Retinal pigment epithelial cell (primary cell): ENCODE measurements around the gene SBK3.

Source experiments
- DNase-seq: peaks from one replicate; pipeline ENCODE4 v3.0.0-alpha.2; 2010; ENCODE audit warnings: low read depth
- H3K4me3 ChIP-seq: 2 replicates; pipeline ENCODE4 v1.5.1; 2011; ENCODE audit warnings: mild to moderate bottlenecking, low read length, control low read depth, moderate library complexity
- TF ChIP-seq, protein P1 (sequence below): conservative IDR thresholded peaks from 2 replicates; pipeline ENCODE4 v1.5.1; 2011; ENCODE audit warnings: low read depth, low read length, control low read depth, inconsistent platforms

The SBK3 gene

DNA sequence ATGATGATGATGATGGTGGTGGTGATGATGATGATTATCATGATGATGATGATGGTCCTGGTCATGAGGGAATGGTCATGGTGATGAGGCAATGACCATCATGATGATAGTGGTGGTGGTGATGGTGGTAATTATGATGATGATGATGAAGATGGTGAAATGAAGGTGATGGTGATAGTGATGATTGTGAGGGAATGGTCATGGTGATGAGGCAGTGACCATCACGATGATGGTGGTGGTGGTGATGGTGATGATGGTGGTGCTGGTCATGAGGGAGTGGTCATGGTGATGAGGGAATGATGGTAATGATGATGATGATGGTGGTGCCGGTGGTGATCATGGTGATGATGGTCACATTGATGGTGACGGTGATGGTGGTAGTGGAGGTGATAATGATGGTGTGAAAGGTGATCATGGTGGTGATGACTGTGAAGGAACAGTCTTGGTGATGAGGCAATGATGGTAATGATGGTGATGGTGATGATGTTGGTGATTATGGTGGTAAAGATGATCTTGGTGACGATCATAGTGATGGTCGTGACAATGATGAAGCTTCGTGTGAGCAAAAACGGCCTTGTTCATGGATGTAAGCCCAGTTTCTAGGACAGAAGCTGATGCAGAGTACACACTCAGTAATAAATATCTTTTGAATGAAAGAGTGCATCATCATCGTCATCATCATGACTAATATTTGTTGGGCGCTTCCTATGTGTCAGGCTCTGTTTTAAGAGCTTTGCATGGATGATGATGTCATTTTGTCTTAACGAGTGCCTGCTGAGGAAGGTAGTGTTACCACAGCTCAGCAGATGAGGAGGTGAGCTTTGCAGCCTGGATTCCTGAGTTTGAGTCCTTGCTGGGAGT is 25.7 kb downstream of the SBK3 start:
- no peak overlapping the region for H3K4me3 ChIP-seq
- DNase-seq, result no peak
- TF ChIP-seq, protein P1, sequence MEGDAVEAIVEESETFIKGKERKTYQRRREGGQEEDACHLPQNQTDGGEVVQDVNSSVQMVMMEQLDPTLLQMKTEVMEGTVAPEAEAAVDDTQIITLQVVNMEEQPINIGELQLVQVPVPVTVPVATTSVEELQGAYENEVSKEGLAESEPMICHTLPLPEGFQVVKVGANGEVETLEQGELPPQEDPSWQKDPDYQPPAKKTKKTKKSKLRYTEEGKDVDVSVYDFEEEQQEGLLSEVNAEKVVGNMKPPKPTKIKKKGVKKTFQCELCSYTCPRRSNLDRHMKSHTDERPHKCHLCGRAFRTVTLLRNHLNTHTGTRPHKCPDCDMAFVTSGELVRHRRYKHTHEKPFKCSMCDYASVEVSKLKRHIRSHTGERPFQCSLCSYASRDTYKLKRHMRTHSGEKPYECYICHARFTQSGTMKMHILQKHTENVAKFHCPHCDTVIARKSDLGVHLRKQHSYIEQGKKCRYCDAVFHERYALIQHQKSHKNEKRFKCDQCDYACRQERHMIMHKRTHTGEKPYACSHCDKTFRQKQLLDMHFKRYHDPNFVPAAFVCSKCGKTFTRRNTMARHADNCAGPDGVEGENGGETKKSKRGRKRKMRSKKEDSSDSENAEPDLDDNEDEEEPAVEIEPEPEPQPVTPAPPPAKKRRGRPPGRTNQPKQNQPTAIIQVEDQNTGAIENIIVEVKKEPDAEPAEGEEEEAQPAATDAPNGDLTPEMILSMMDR, result no peak

DNA sequence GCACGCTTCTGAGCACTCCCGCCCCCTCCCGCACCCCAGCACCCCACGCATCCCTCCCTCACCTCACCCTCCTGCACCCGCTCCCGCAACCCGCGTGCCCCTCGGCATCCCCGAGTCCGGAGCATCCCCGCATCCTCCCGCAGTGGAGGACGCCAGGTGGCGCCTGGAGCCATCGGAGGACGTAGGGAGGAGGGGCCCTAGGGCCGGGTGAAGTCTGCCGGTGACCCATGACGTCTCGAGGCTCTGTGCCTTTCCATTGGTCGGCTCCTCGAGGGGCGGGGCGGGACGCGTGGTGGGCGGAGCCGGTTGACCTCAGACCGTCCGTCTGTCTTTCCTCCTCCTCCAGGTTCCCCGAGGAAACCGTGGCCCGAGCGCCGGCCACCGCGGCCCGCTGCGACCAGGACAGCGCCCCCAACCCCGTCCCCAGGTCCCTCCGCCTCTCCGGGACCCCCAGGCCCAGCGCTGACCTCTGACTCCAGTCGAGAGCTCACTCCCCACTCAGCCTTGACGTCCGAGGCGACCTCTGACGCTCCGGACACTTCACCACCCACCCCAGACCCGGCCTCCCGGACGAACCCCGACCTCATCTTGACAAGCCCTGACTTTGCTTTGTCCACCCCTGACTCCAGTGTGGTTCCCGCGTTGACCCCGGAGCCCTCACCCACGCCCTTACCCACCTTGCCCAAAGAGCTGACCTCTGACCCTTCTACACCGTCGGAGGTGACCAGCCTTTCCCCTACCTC is 28.3 kb downstream of the SBK3 start:
- H3K4me3 ChIP-seq, result peak overlapping the region; percentile 44
- DNase-seq, result peak; percentile 53
- TF ChIP-seq, protein P1, result peak; percentile 92

DNA sequence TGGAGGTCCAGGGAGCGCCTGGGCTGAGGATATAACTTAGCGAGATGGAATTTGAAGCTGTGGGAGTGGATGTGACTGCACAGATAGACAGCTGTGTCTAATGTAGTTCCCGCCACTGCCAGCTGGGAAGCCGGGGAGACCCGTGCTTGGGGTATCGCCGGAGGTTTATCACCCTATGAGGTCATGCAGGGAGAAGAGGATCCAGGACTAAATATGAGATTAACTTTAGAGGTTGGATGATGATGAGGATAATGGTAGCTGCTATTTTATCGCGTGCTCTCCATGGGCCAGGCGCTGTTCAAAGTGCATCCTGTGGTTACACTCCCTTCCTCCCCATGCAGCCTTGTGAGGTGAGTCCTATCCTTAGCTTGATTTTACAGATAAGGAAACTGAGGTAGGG is 37.2 kb downstream of the SBK3 start:
- no peak overlapping the region for H3K4me3 ChIP-seq
- TF ChIP-seq, protein P1, result no peak
- no peak for DNase-seq

DNA sequence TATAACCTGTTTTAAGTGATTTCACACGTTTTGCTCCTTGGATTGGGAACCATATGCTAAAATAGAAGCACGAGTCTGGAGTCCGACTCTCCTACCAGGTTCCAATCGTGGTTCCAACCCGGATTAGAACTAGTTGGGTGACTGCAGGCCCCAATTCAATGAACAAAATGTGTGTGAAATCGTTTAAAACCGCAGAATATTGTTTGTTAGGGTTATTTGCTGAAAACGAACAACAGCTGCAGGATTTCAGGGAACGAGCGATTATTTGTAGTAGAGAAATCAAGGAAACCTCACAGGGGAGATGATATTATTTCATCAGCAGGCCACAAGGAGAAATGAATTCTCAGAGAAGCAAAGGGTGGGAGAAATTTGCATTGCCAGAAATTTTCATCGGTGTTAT is 40.4 kb downstream of the SBK3 start:
- no peak for DNase-seq
- TF ChIP-seq, protein P1, result no peak
- H3K4me3 ChIP-seq, result no peak overlapping the region

DNA sequence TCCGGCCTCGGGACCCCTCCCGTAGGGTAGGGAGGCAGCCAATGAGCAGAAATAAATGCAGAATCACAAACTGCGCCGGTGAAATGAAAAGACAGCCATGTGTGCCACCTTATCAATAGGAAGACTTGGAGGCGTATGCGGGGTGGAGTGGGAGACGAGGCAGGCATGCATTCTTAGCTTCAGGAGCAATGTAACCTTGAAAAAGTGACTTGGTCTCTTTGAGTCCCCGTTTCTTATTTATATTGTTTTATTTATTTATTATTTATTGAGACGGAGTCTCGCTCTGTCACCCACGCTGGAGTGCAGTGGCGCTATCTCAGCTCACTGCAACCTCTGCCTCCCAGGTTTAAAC is 41.1 kb downstream of the SBK3 start:
- TF ChIP-seq, protein P1, result no peak
- no peak for DNase-seq
- H3K4me3 ChIP-seq, result no peak overlapping the region

DNA sequence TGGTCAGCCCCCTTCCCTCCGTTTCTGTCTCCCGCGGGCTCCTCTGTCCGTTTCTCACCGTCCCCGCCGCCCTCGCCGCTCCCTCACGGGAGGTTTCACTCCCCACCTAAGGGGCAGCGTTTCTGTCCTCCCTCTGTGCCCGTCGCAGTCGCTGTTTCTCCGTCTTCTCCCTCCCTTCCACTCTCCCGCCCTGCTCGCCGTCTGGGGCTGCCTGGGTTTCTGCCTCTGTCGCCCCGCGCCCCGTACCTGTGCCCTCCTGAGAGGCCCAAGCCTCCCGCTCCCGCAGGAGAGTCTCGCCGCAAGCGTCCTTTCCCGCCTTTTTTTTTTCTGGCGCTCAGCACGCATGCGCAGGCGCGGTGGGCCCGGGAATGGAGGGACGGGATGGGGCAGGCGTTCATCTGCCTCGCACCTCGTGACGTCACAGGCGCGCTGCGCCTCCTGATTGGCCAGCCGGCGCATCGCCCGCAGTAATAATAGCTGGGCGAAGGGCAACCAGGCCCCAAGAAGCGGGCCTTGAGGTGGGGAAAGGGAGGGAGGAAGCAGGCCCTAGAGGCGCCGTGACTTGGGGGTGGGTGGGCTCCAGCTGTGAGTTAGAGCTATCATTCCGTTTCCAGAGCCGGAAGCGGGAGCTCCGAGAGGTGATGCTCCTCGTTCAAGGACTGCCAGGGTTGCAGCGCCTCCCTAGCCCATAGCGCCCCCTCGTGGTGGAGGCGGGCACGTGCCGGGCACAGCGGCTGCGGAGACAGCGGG is 41.7 kb downstream of the SBK3 start:
- peak overlapping the region; percentile 57 for H3K4me3 ChIP-seq
- DNase-seq, result peak; percentile 63
- TF ChIP-seq, protein P1, result peak; percentile 91
